Tibial nerve (tissue), 4 donors: ENCODE results near the gene TMEM132C.

Source experiments
- CTCF ChIP-seq, 5 experiments: fragments of 200-600 bp in 3 of 5; fragments of 450-650 bp in 2 of 5; sonication (generic) in 3 of 5; IDR thresholded peaks; one replicate each; pipeline ENCODE4 v1.5.1; 2016 to 2019; ENCODE audit warnings: antibody characterized with exemption in 5 of 5, mild to moderate bottlenecking in 3 of 5, moderate library complexity in 2 of 5
- EP300 ChIP-seq, 2 donors: sonication (generic); formaldehyde crosslinking; IDR thresholded peaks; one replicate each; pipeline ENCODE4 v1.6.1; 2017; ENCODE audit warnings: antibody characterized with exemption in 2 of 2, mild to moderate bottlenecking in 1 of 2
- POLR2A ChIP-seq, 2 donors: fragments of 450-650 bp; IDR thresholded peaks; one replicate each; pipeline ENCODE4 v1.6.1; 2017; ENCODE audit warnings: antibody characterized with exemption in 2 of 2, mild to moderate bottlenecking in 2 of 2, moderate library complexity in 2 of 2

GRCh38 chr12:128240745-128241144, 26.2 kb upstream of the TMEM132C start:
- TF ChIP-seq CTCF (IDR thresholded peaks at IDR 0.05) (no peak), POLR2A (IDR thresholded peaks at IDR 0.05) (no peak), EP300 (IDR thresholded peaks at IDR 0.05) (no peak)
